Adrenal gland (tissue), 5 donors: ENCODE measurements around the gene ITPA.

Experiments
- CTCF ChIP-seq, 6 experiments: fragments of 450-650 bp in 4 of 6; fragments of 200-600 bp in 2 of 6; sonication (generic) in 1 of 6; IDR thresholded peaks; 1 replicate in 5 of 6; 2 replicates in 1 of 6; pipeline versions ENCODE4 v1.5.1 to v1.8.0; 2016 to 2021; ENCODE audit warnings: antibody characterized with exemption in 6 of 6, mild to moderate bottlenecking in 2 of 6, moderate library complexity in 1 of 6
- POLR2A ChIP-seq, 2 donors: fragments of 450-650 bp; IDR thresholded peaks; one replicate each; pipeline ENCODE4 v1.6.1; 2017; ENCODE audit warnings: antibody characterized with exemption in 2 of 2, mild to moderate bottlenecking in 2 of 2, moderate library complexity in 1 of 2
- donor health status: DM: no; HTN: no; CAD: no.

GRCh38 chr20:3199206-3199605 is 10.1 kb upstream of the ITPA start:
- TF ChIP-seq CTCF (IDR thresholded peaks at IDR 0.05) = no peak
- TF ChIP-seq POLR2A (IDR thresholded peaks at IDR 0.05) = no peak
